ENCODE data around the gene COL4A5.
A peak's percentile ranks its signal among the peaks of the same experiment; 100 is the strongest.

The COL4A5 gene

GRCh38 chrX:108701633-108702032 is 262.0 kb downstream of the COL4A5 start:
- no peak overlapping the region for H3K27ac ChIP-seq (ENCODE audit: low read depth, low read length)
- H3K4me3 ChIP-seq (ENCODE audit: low read length) = no peak overlapping the region
- no peaks in the 10 kb centered on the region for H3K27me3 ChIP-seq (ENCODE audit: control insufficient read depth, insufficient read depth, low read length)
- H3K4me1 ChIP-seq (ENCODE audit: control insufficient read depth, insufficient read depth, low read length) = no peaks in the 10 kb centered on the region
- no peaks in the 10 kb centered on the region for H3K36me3 ChIP-seq (ENCODE audit: control insufficient read depth, insufficient read depth, low read length)
- H3K9ac ChIP-seq (ENCODE audit: low read length) = no peak overlapping the region

GRCh38 chrX:108702530-108702929 is 262.9 kb downstream of the COL4A5 start:
- Histone ChIP-seq H3K9ac (ENCODE audit: low read length) (no peak overlapping the region), H3K4me1 (ENCODE audit: control insufficient read depth, insufficient read depth, low read length) (no peaks in the 10 kb centered on the region), H3K27me3 (ENCODE audit: control insufficient read depth, insufficient read depth, low read length) (no peaks in the 10 kb centered on the region)

GRCh38 chrX:108704839-108705238 is 265.2 kb downstream of the COL4A5 start:
- Histone ChIP-seq H3K4me3 (ENCODE audit: low read length) (no peak overlapping the region), H3K27ac (ENCODE audit: low read depth, low read length) (no peak overlapping the region), H3K36me3 (ENCODE audit: control insufficient read depth, insufficient read depth, low read length) (no peaks in the 10 kb centered on the region), H3K4me1 (ENCODE audit: control insufficient read depth, insufficient read depth, low read length) (no peaks in the 10 kb centered on the region), H3K27me3 (ENCODE audit: control insufficient read depth, insufficient read depth, low read length) (no peaks in the 10 kb centered on the region), H3K9ac (ENCODE audit: low read length) (no peak overlapping the region)

More at GRCh38 chrX:108702530-108702929, 262.9 kb downstream of the COL4A5 start:
- Histone ChIP-seq H3K4me3 (ENCODE audit: low read length) (no peak overlapping the region), H3K27ac (ENCODE audit: low read depth, low read length) (no peak overlapping the region), H3K36me3 (ENCODE audit: control insufficient read depth, insufficient read depth, low read length) (no peaks in the 10 kb centered on the region)

GRCh38 chrX:108712886-108713285 is 273.2 kb downstream of the COL4A5 start:
- no peaks in the 10 kb centered on the region for H3K36me3 ChIP-seq (ENCODE audit: control insufficient read depth, insufficient read depth, low read length)
- no peaks in the 10 kb centered on the region for H3K27me3 ChIP-seq (ENCODE audit: control insufficient read depth, insufficient read depth, low read length)
- no peak overlapping the region for H3K9ac ChIP-seq (ENCODE audit: low read length)
- H3K27ac ChIP-seq (ENCODE audit: low read depth, low read length) = no peak overlapping the region
- no peaks in the 10 kb centered on the region for H3K4me1 ChIP-seq (ENCODE audit: control insufficient read depth, insufficient read depth, low read length)
- no peak overlapping the region for H3K4me3 ChIP-seq (ENCODE audit: low read length)

GRCh38 chrX:108722561-108722960 is 282.9 kb downstream of the COL4A5 start:
- no peak overlapping the region for H3K4me3 ChIP-seq (ENCODE audit: low read length)
- H3K36me3 ChIP-seq (ENCODE audit: control insufficient read depth, insufficient read depth, low read length) = no peaks in the 10 kb centered on the region
- no peaks in the 10 kb centered on the region for H3K4me1 ChIP-seq (ENCODE audit: control insufficient read depth, insufficient read depth, low read length)
- H3K27me3 ChIP-seq (ENCODE audit: control insufficient read depth, insufficient read depth, low read length) = no peaks in the 10 kb centered on the region
- no peak overlapping the region for H3K9ac ChIP-seq (ENCODE audit: low read length)
- H3K27ac ChIP-seq (ENCODE audit: low read depth, low read length) = no peak overlapping the region

- Histone ChIP-seq H3K4me3 (ENCODE audit: low read length) (no peak overlapping the region), H3K27ac (ENCODE audit: low read depth, low read length) (no peak overlapping the region), H3K9ac (ENCODE audit: low read length) (no peak overlapping the region), H3K27me3 (ENCODE audit: control insufficient read depth, insufficient read depth, low read length) (peaks cover 4% of the 10 kb centered on the region), H3K4me1 (ENCODE audit: control insufficient read depth, insufficient read depth, low read length) (no peaks in the 10 kb centered on the region), H3K36me3 (ENCODE audit: control insufficient read depth, insufficient read depth, low read length) (no peaks in the 10 kb centered on the region)
Measured at GRCh38 chrX:108726748-108727147, 287.1 kb downstream of the COL4A5 start.

GRCh38 chrX:108731153-108731552 is 291.5 kb downstream of the COL4A5 start:
- H3K27me3 ChIP-seq (ENCODE audit: control insufficient read depth, insufficient read depth, low read length) = peaks cover 21% of the 10 kb centered on the region
- no peak overlapping the region for H3K9ac ChIP-seq (ENCODE audit: low read length)
- H3K4me1 ChIP-seq (ENCODE audit: control insufficient read depth, insufficient read depth, low read length) = no peaks in the 10 kb centered on the region
- H3K36me3 ChIP-seq (ENCODE audit: control insufficient read depth, insufficient read depth, low read length) = no peaks in the 10 kb centered on the region
- no peak overlapping the region for H3K4me3 ChIP-seq (ENCODE audit: low read length)
- H3K27ac ChIP-seq (ENCODE audit: low read depth, low read length) = no peak overlapping the region

GRCh38 chrX:108732630-108733321 is 293.1 kb downstream of the COL4A5 start:
- no peak overlapping the region for H3K4me3 ChIP-seq (ENCODE audit: low read length)
- H3K27ac ChIP-seq (ENCODE audit: low read depth, low read length) = no peak overlapping the region
- H3K4me1 ChIP-seq (ENCODE audit: control insufficient read depth, insufficient read depth, low read length) = no peaks in the 10 kb centered on the region
- no peaks in the 10 kb centered on the region for H3K36me3 ChIP-seq (ENCODE audit: control insufficient read depth, insufficient read depth, low read length)
- no peak overlapping the region for H3K9ac ChIP-seq (ENCODE audit: low read length)
- H3K27me3 ChIP-seq (ENCODE audit: control insufficient read depth, insufficient read depth, low read length) = peaks cover 21% of the 10 kb centered on the region

- Histone ChIP-seq H3K36me3 (ENCODE audit: control insufficient read depth, insufficient read depth, low read length) (no peaks in the 10 kb centered on the region), H3K4me1 (ENCODE audit: control insufficient read depth, insufficient read depth, low read length) (no peaks in the 10 kb centered on the region), H3K4me3 (ENCODE audit: low read length) (no peak overlapping the region), H3K27ac (ENCODE audit: low read depth, low read length) (no peak overlapping the region), H3K27me3 (ENCODE audit: control insufficient read depth, insufficient read depth, low read length) (peaks cover 21% of the 10 kb centered on the region), H3K9ac (ENCODE audit: low read length) (no peak overlapping the region)
Measured at GRCh38 chrX:108734426-108734825, 294.8 kb downstream of the COL4A5 start.

- Histone ChIP-seq H3K36me3 (ENCODE audit: control insufficient read depth, insufficient read depth, low read length) (no peaks in the 10 kb centered on the region), H3K4me1 (ENCODE audit: control insufficient read depth, insufficient read depth, low read length) (no peaks in the 10 kb centered on the region), H3K4me3 (ENCODE audit: low read length) (no peak overlapping the region), H3K27me3 (ENCODE audit: control insufficient read depth, insufficient read depth, low read length) (peaks cover 21% of the 10 kb centered on the region), H3K27ac (ENCODE audit: low read depth, low read length) (no peak overlapping the region), H3K9ac (ENCODE audit: low read length) (no peak overlapping the region)
Measured at GRCh38 chrX:108735091-108735678, 295.5 kb downstream of the COL4A5 start.

- no peaks in the 10 kb centered on the region for H3K4me1 ChIP-seq (ENCODE audit: control insufficient read depth, insufficient read depth, low read length)
- peaks cover 21% of the 10 kb centered on the region for H3K27me3 ChIP-seq (ENCODE audit: control insufficient read depth, insufficient read depth, low read length)
- H3K9ac ChIP-seq (ENCODE audit: low read length) = no peak overlapping the region
- H3K36me3 ChIP-seq (ENCODE audit: control insufficient read depth, insufficient read depth, low read length) = no peaks in the 10 kb centered on the region
- peak overlapping the region; percentile 38 for H3K4me3 ChIP-seq (ENCODE audit: low read length)
- no peak overlapping the region for H3K27ac ChIP-seq (ENCODE audit: low read depth, low read length)
Measured at GRCh38 chrX:108735679-108736508, 296.3 kb downstream of the COL4A5 start.

- Histone ChIP-seq H3K4me3 (ENCODE audit: low read length) (peak within 1 kb of the TSS; percentile 38), H3K27me3 (ENCODE audit: control insufficient read depth, insufficient read depth, low read length) (peaks cover 17% of the 10 kb centered on the region), H3K27ac (ENCODE audit: low read depth, low read length) (no peak within 1 kb of the TSS), H3K9ac (ENCODE audit: low read length) (no peak within 1 kb of the TSS), H3K36me3 (ENCODE audit: control insufficient read depth, insufficient read depth, low read length) (no peaks in the 10 kb centered on the region), H3K4me1 (ENCODE audit: control insufficient read depth, insufficient read depth, low read length) (no peaks in the 10 kb centered on the region)
Measured at GRCh38 chrX:108736509-108737479, 297.2 kb downstream of the COL4A5 start, which contains the start of gene IRS4. IRS4 (minus strand) TSS chrX:108736563.

All from rectal smooth muscle tissue (tissue), 1 donor.